Activated CD8-positive, alpha-beta T cell treated with anti-CD3 and anti-CD28 coated beads for 36 hours (primary cell): ENCODE results near the gene DNMBP. TPM values are rescaled to one million over a fixed set of nuclear protein-coding genes. Genes with fewer than 3 reads are reported as not detected.

Experiments
- ATAC-seq: fragments of 200-7000 bp; cut with Tn5 transposase; one replicate; pipeline ENCODE4 v1.10.0; 2021; ENCODE audit warnings: mild to moderate bottlenecking, moderate library complexity
- CTCF ChIA-PET: fragments of 350-600 bp; sonication (Branson Sonifier 250); formaldehyde crosslinking; loops from one replicate; lab custom pipeline; 2021; ENCODE audit warnings: antibody characterized with exemption; lab: Charles Lee
- POLR2A ChIA-PET: fragments of 350-600 bp; sonication (Branson Sonifier 250); formaldehyde crosslinking; loops from one replicate; lab custom pipeline; 2021; ENCODE audit warnings: antibody characterized with exemption; lab: Charles Lee
- DNase-seq: peaks from one replicate; pipeline ENCODE4 v3.0.0-alpha.2; 2020
- H3K27ac Mint-ChIP-seq: one replicate; pipeline ENCODE4 v1.8.0; 2021; ENCODE audit warnings: mild to moderate bottlenecking, mixed read lengths
- H3K27me3 Mint-ChIP-seq: one replicate; pipeline ENCODE4 v1.8.0; 2021; ENCODE audit warnings: mixed read lengths
- H3K36me3 Mint-ChIP-seq: one replicate; pipeline ENCODE4 v1.8.0; 2021; ENCODE audit warnings: low read depth, mixed read lengths
- H3K4me1 Mint-ChIP-seq: one replicate; pipeline ENCODE4 v1.8.0; 2021; ENCODE audit warnings: low read depth, mixed read lengths
- H3K4me3 Mint-ChIP-seq: one replicate; pipeline ENCODE4 v1.8.0; 2021; ENCODE audit warnings: mild to moderate bottlenecking, moderate library complexity, mixed read lengths
- H3K9me3 Mint-ChIP-seq: one replicate; pipeline ENCODE4 v1.8.0; 2021; ENCODE audit warnings: mixed read lengths
- CTCF ChIP-seq: fragments of 200-600 bp; IDR thresholded peaks from one replicate; pipeline ENCODE4 v1.8.0; 2022; ENCODE audit warnings: antibody characterized with exemption, mild to moderate bottlenecking
- intact Hi-C: fragments of 100-400 bp; cut with micrococcal nuclease; formaldehyde crosslinking; loops from one replicate; pipeline ENCODE4 v1.10.0; 2022
- total RNA-seq, 2 experiments: library from RNA; stranded (reverse); gene quantifications; one replicate each; pipeline ENCODE4 v1.2.3, GENCODE V29; 2021

The DNMBP gene
- total RNA-seq, 2 experiments from 2014 or later = 2.6 to 2.9 TPM

DNA sequence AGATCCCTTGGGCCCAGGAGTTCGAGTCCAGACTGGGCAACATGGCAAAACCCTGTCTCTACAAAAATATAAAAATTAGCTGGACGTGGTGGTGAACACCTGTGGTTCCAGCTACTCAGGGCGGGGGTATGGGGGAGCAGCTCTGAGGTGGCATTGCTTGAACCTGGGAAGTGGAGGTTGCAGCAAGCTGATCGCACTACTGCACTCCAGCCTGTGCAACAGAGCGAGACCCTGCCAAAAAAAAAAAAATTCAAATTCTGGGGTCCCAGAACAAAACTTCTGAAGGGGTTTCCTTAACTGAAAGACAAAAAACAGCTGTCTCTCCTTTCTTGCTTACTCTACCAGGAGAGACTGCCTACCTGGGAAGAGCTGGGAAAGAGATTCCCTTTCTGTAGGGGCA lies 27.0 kb downstream of the DNMBP start:
- Mint-ChIP-seq H3K9me3 (no peaks in the 10 kb centered on the region), H3K4me3 (no peak overlapping the region), H3K27ac (no peak overlapping the region), H3K36me3 (no peaks in the 10 kb centered on the region), H3K4me1 (peaks cover 4% of the 10 kb centered on the region), H3K27me3 (no peaks in the 10 kb centered on the region)
- ATAC-seq = no peak
- TF ChIP-seq CTCF = no peak
- ChIA-PET POLR2A (no interaction called here), CTCF (interaction anchor here (1.2 to 2.0 kb wide), 3 partner anchors 18 to 137 kb away, joined by 3 to 9 read pairs (median 8); no protein-coding TSS in a partner anchor)
- intact Hi-C loops = no loop called here
- no peak for DNase-seq

DNA sequence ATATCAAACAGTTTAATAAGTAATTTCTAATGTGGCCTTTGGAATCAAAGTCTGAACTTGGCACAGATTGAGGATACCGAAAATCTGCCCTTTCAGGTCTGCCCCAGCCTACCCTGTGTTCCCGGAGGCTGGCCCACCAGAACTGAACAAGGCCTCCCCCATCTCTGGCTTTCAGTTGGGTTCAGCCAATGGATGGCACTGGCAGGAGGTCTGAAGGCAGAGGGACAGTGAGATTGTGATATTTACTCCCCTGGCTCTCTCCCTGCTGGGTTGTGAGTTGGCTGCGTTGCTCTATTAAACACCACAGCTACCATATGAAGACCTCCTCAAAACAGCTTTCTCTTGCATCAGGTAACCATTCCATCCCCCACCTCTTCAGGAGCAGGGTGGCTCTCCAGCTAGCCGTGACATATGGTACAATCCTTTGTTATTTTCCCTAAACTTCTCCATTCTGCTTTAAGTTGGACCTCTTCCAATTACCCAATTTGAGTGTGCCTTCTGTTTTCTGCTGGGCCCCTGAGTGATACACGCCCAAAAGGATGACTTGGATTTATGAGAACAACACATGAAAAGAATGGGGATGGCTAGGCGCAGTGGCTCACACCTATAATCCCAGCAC lies 28.1 kb downstream of the DNMBP start:
- Mint-ChIP-seq H3K27ac (no peak overlapping the region), H3K36me3 (no peaks in the 10 kb centered on the region), H3K9me3 (no peaks in the 10 kb centered on the region), H3K27me3 (no peaks in the 10 kb centered on the region), H3K4me1 (peaks cover 4% of the 10 kb centered on the region), H3K4me3 (no peak overlapping the region)
- TF ChIP-seq CTCF = no peak
- ATAC-seq = no peak
- DNase-seq = no peak
- ChIA-PET CTCF (interaction anchor here (1.2 to 1.6 kb wide), 2 partner anchors 17 to 136 kb away, joined by 3 to 5 read pairs; no protein-coding TSS in a partner anchor), POLR2A (no interaction called here)
- intact Hi-C loops = no loop called here

GRCh38 chr10:99979066-99979685 lies 30.6 kb downstream of the DNMBP start:
- no peak for DNase-seq
- no peak for ATAC-seq
- intact Hi-C loops = no loop called here
- TF ChIP-seq CTCF = no peak
- H3K27ac Mint-ChIP-seq = no peak overlapping the region
- no peaks in the 10 kb centered on the region for H3K36me3 Mint-ChIP-seq
- no peaks in the 10 kb centered on the region for H3K9me3 Mint-ChIP-seq
- H3K4me3 Mint-ChIP-seq = no peak overlapping the region
- ChIA-PET CTCF (interaction anchor here (1.2 to 2.0 kb wide), 2 partner anchors 13 to 18 kb away, joined by 3 to 4 read pairs; no protein-coding TSS in a partner anchor), POLR2A (interaction anchor here (0.8 kb wide), 1 partner anchor 27 kb away, joined by 3 read pairs; no protein-coding TSS in a partner anchor)
- H3K4me1 Mint-ChIP-seq = peaks cover 4% of the 10 kb centered on the region
- H3K27me3 Mint-ChIP-seq = no peaks in the 10 kb centered on the region

- Mint-ChIP-seq H3K36me3 (no peaks in the 10 kb centered on the region), H3K4me3 (no peak overlapping the region), H3K27me3 (no peaks in the 10 kb centered on the region), H3K27ac (no peak overlapping the region), H3K4me1 (no peaks in the 10 kb centered on the region), H3K9me3 (no peaks in the 10 kb centered on the region)
- CTCF ChIA-PET = interaction anchor here (2.7 kb wide), 1 partner anchor 32 kb away, joined by 10 read pairs; the partner anchor contains the start of gene DNMBP
- TF ChIP-seq CTCF = no peak
- DNase-seq (no peak), ATAC-seq (no peak)
- intact Hi-C loops = no loop called here
- POLR2A ChIA-PET = interaction anchor here (0.6 kb wide), 1 partner anchor 103 kb away, joined by 3 read pairs; no protein-coding TSS in a partner anchor
Observed at GRCh38 chr10:99977916-99978315, 31.8 kb downstream of the DNMBP start.
